Loucy (cell line): ENCODE results near the gene EIF2S3B.

Experiments used
- CTCF ChIP-seq: fragments of 200-600 bp; sonication (generic); conservative IDR thresholded peaks from 2 replicates; pipeline ENCODE4 v1.5.1; 2014; ENCODE audit warnings: mild to moderate bottlenecking, antibody characterized with exemption, low read length
- EZH2phosphoT487 ChIP-seq: fragments of 200-600 bp; IDR thresholded peaks from 2 replicates; pipeline ENCODE4 v1.6.1; 2018; ENCODE audit warnings: antibody characterized with exemption, mild to moderate bottlenecking, moderate library complexity, borderline replicate concordance

DNA sequence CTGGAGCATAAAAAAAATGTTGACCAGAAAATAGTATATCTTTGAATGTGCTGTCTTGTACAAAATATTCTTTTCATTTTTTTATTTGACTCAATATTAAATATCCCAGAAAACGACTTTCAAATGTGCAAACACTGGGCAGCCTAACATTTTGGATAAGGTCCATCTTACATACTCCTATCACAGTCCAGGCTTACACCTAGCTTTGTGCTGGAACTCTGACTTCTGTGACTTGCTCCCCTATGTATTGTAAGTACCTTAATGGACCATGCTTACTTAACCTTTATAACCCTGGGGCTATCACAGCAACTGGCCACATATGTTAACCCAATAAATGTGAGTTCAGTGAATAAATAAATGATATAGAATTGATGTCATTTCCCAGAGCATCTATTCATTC, 7.6 kb upstream of the EIF2S3B start:
- TF ChIP-seq CTCF: no peak
- no peak for TF ChIP-seq EZH2phosphoT487
